GM19240 (cell line): ENCODE measurements around the gene PTPRQ.

Experiments
- DNase-seq: peaks from one replicate; pipeline ENCODE4 v3.0.0; 2011; ENCODE audit warnings: low spot score; ENCODE audit not compliant: insufficient read length

Gene PTPRQ

DNA sequence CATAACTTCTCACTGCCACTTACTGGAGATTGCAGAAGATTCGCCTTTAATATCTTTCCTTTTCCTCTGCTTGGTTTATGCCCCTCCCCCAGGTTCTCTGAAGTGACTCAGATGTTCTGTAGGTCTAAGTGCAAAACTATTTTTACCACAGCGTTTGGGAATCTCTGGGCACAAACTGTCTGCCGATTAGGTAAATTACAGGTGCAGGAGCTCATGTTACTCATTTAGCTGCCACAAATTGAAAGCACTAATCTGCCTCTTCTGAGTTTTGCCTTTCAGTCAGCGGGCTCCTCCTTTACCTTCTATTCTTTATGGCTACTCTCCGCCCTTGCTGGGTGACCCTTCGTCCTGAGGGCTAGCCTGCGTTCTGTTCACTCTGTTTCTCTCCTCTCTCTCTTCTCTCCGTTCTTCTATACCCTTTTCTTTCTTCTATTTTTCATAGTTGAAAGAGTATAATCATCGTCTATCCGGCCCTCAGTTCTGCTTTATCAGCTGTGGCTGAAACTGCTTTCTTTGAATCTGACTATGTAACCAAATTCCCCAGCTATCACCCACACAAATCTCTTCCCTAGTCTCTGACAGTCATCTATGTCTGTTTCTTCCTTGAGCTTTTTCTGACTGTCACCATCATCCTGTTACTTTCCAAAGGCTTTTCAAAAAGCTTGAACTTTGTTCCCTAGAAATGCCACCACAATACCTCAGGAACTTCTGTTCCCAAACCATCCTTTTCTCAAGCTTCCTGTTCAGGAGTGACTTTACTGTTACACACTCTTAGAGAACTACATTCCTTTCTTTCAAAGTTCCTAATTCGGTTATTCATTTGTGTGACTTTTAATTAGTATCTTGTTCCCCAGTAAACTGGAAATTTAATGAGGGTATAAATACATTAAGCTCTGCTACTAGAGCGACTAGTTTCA lies 259.1 kb downstream of the PTPRQ start:
- DNase-seq = no peak

GRCh38 chr12:80704420-80704819 lies 260.4 kb downstream of the PTPRQ start:
- DNase-seq = no peak

DNA sequence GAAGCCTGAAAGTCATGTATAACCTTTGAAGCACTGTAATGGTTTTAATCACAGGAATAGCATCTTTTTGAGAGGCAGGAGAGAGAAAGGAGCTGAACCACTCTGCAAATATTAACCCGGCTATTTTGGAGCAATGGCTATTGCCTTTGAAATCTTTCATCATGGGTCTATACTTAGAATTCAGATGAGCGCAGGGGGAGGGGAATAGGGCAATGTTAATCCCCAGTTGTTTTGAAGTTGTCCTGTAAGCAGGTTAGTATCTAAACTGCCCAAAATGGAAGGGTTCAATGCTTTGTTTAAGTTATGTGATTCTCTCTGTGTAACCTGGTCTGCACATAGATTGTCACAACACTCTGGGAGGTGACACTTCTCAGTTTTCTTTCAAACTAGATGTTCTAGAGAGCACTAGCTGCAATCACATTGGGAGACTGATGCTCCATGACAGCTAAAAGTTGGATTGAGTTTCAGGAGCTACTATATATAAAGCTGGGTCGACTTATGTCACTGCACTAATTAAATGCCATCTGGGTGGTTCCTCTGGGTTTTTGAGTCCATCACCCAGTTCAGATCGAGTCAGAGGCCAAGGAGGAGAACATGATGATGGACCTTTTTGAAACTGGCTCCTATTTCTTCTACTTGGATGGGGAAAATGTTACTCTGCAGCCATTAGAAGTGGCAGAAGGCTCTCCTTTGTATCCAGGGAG lies 263.2 kb downstream of the PTPRQ start, which contains the start of gene MYF6:
Gene MYF6 (plus strand): TSS at position 509 of the 704 bp plus-strand sequence. CDS start 86 bp downstream, at position 595.
- DNase-seq = no peak

DNA sequence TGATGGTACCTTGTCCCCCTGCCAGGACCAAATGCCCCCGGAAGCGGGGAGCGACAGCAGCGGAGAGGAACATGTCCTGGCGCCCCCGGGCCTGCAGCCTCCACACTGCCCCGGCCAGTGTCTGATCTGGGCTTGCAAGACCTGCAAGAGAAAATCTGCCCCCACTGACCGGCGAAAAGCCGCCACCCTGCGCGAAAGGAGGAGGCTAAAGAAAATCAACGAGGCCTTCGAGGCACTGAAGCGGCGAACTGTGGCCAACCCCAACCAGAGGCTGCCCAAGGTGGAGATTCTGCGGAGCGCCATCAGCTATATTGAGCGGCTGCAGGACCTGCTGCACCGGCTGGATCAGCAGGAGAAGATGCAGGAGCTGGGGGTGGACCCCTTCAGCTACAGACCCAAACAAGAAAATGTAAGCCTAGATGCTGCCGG lies 263.8 kb downstream of the PTPRQ start:
- DNase-seq = no peak

DNA sequence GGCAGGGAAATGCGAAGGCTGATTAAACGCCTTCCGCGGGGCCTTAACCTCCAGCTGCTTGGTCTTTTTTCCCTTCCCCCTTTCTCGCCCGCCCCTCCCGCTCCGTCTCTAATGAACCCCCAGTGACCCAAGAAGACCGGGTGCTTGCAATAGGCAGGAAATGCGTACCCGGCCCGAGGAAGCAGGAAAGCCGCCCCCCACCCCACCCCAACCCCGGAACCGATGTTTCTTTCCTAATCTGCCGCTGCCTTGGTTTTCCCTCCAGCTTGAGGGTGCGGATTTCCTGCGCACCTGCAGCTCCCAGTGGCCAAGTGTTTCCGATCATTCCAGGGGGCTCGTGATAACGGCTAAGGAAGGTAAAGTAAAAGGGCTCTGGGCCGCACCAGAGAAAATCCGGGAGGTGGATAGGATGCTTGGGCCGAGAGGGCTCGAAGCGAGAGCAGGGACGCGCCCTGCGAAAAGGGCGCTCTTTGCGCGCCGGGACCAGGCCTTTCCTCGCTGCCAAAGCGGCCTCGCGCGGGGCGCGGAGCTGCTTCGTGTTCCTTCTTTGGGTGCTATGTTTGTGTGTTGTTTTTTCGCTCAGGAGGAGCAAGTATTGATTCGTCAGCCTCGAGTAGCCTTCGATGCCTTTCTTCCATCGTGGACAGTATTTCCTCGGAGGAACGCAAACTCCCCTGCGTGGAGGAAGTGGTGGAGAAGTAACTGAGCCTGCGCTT lies 264.4 kb downstream of the PTPRQ start:
- DNase-seq = no peak

GRCh38 chr12:80708975-80709328 lies 264.9 kb downstream of the PTPRQ start:
- DNase-seq = no peak

GRCh38 chr12:80709811-80710726 lies 266.0 kb downstream of the PTPRQ start:
- no peak for DNase-seq

DNA sequence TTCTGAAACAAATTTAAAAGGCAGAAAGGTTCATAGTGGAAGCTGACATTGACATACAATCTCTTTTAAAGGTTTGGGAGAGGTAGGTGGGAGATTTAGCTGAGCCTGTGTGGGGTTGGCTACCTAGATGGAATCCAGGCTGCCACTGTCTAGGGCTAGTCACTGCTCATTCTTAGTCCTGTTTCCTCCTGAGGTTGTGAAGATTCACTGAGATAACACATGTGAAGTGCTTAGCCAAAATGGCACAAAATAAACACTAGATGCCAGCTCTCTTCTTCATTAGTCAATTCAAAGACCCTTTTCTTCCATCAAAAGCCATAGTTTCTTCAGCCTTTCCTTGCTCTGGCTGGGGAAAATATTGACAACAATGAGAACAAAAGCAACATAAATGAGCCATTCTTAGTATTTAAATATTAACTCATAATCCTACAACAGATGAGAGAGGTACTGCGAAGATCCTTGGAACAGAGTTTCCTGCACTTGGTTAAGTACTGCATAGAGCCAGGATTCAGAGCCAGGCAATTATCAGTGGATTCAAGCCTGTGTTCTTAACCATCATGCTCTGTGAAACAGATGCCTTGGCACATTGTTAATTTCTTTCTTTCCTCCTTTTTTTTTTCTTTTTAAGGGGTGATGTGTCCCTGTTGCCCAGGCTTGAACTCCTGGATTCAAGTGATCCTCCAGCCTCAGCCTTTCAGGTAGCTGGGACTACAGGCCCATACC lies 266.9 kb downstream of the PTPRQ start:
- DNase-seq = no peak

- no peak for DNase-seq
These were observed 267.8 kb downstream of the PTPRQ start for GRCh38 chr12:80711866-80712265.

DNA sequence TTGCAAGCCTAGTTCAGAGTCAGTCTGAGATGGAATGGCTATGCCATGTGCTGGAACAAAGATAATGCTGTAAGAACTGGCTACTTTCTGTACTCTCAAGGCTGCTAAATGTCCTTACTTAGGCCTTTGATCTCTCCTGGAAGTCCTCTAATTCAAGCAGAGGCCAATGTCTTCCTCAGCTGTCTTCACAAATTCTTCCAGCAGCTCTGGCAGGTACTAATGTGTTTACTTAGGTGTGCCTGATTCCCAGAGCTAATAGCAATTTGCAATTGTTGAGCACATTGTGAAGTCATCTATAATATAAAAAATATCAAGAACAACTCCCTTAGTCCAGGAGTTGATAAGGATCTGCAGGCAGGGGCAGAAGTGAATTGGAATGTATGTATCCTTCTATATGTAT lies 268.8 kb downstream of the PTPRQ start:
- no peak for DNase-seq

- DNase-seq = no peak
These were observed 269.4 kb downstream of the PTPRQ start for GRCh38 chr12:80713419-80713818.

- DNase-seq = no peak
These were observed 270.0 kb downstream of the PTPRQ start for GRCh38 chr12:80714055-80714454.

DNA sequence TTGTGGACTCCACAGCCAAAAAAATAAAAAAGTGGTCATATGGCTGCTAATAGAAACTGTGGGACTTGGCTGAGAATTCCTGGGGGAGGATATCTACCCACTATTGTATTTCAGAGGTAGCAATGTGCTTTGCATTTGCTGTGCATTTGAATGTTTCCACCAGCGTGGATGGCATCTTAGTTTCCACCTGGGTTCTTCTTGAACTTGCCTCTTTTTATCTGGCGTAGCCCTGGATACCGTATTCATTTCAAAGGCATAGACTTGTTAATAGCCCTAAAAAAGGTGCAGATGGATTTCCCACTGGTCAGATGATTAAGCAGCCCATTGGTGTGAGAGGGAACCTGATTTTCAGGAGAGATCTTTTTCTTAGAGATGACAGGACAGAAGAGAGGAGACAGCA lies 270.8 kb downstream of the PTPRQ start:
- DNase-seq = no peak

DNA sequence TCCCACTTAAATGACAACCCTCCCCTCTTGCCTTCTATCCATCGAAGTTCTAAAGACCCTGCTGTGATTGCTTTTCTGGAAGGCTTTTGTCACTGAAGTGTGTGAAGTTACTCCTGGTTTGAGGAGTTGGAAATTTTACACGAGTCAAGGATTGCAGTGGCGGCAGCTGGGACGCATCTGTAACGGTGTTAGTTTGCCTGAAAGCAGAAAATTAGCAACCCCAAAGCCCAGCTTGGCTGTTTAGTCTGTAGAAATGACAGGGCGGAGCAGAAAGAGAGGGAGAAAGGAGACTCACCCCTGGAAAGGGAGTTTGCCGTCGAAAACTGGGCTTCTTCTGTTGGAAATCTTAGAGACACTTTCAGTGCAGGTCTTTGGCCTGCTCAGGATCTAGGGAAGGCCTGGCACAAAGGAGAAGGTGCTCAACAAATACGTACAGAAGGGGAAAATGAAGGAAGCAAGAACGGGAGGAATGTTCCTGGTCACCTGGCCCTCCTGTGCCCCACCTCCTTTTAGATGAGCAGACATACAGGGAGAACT lies 271.7 kb downstream of the PTPRQ start:
- DNase-seq = no peak

DNA sequence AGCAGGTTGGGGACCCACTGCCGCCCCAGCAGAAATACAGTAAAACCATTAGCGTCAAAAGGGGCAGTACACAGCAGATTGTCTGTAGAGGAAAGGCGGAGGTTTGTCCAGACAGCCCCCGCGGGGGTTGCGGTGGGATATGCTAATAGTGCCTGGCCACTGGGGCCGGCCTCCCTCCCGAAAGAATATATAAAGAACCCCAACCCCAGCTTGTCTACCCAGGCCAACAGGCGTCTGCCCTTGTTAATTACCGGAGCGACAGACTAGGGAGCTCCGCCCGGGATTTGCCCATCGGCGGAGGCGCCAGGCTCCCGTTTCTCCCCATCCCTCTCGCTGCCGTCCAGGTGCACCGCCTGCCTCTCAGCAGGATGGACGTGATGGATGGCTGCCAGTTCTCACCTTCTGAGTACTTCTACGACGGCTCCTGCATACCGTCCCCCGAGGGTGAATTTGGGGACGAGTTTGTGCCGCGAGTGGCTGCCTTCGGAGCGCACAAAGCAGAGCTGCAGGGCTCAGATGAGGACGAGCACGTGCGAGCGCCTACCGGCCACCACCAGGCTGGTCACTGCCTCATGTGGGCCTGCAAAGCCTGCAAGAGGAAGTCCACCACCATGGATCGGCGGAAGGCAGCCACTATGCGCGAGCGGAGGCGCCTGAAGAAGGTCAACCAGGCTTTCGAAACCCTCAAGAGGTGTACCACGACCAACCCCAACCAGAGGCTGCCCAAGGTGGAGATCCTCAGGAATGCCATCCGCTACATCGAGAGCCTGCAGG lies 272.8 kb downstream of the PTPRQ start, which contains the start of gene MYF5:
Gene MYF5 (plus strand): TSS at position 217 of the 774 bp plus-strand sequence. CDS start 152 bp downstream, at position 369.
- no peak for DNase-seq

DNA sequence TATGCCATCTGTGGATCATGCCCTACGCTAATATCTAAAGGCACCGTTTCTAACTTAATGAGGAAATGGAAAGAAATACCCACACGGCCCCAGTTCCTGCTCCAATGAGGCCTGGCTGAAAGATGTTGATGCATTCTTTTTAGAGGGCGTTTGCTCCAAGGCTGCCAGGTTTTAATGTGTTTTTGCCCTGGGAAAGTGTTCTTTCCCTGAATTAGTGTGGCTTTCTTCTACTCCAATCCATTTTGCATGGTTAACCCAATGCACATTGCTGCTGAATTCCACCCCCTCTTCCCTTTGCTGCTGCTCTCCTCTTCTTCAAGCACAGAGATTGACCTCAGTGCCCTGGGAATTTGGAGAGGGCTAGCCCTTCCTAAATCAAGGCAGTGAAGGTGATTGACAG lies 273.8 kb downstream of the PTPRQ start:
- no peak for DNase-seq

- no peak for DNase-seq
These were observed 276.5 kb downstream of the PTPRQ start for GRCh38 chr12:80720516-80720915.

- DNase-seq = no peak
These were observed 277.3 kb downstream of the PTPRQ start for GRCh38 chr12:80721326-80721725.
